Choroid plexus epithelial cell (primary cell): Measurements from ENCODE around the gene DOCK10.

Experiments used
- DNase-seq: peaks from one replicate; pipeline ENCODE4 v3.0.0-alpha.2; 2010; ENCODE audit warnings: low read depth
- H3K4me3 ChIP-seq: 2 replicates; pipeline ENCODE4 v1.5.1; 2011; ENCODE audit warnings: low read depth, mild to moderate bottlenecking, control low read depth, low read length, moderate library complexity
- CTCF ChIP-seq: conservative IDR thresholded peaks from 2 replicates; pipeline ENCODE4 v1.5.1; 2011; ENCODE audit warnings: low read depth, mild to moderate bottlenecking, control low read depth, inconsistent platforms, low read length, moderate library complexity

Gene DOCK10

GRCh38 chr2:225033440-225034318, 8.6 kb downstream of the DOCK10 start:
- DNase-seq, result no peak
- TF ChIP-seq CTCF, result no peak
- H3K4me3 ChIP-seq, result no peak overlapping the region

- TF ChIP-seq CTCF, result no peak
- no peak overlapping the region for H3K4me3 ChIP-seq
- DNase-seq, result no peak
Observed at GRCh38 chr2:225032246-225032645, 10.0 kb downstream of the DOCK10 start.

GRCh38 chr2:225031599-225031998, 10.7 kb downstream of the DOCK10 start:
- TF ChIP-seq CTCF, result no peak
- no peak overlapping the region for H3K4me3 ChIP-seq
- DNase-seq, result no peak

- no peak overlapping the region for H3K4me3 ChIP-seq
- no peak for DNase-seq
- TF ChIP-seq CTCF, result no peak
Observed at GRCh38 chr2:225030893-225031292, 11.4 kb downstream of the DOCK10 start.

GRCh38 chr2:225030203-225030602, 12.1 kb downstream of the DOCK10 start:
- no peak for DNase-seq
- no peak overlapping the region for H3K4me3 ChIP-seq
- TF ChIP-seq CTCF, result no peak

GRCh38 chr2:225028572-225028971, 13.7 kb downstream of the DOCK10 start:
- no peak for TF ChIP-seq CTCF
- no peak for DNase-seq
- H3K4me3 ChIP-seq, result no peak overlapping the region
